Calu3 (cell line): ENCODE results near the gene SH3RF1. TPM values are rescaled to one million over a fixed set of nuclear protein-coding genes. Genes with fewer than 3 reads are reported as not detected.

Experiments used
- BruUV-seq: library from RNA; stranded (reverse); fragments of 400-500 nt; replicated peaks from 2 replicates; lab custom pipeline; 2021; lab: Mats Ljungman, UMichigan
- CTCF ChIA-PET: fragments of 300-600 bp; sonication (Branson Sonifier 250); formaldehyde crosslinking; loops from one replicate; lab custom pipeline; 2022; ENCODE audit warnings: antibody characterized with exemption; lab: Charles Lee
- DNase-seq: peaks from one replicate; pipeline ENCODE4 v3.0.0; 2022
- H3K27ac Mint-ChIP-seq: one replicate; pipeline ENCODE4 v1.8.0; 2022; ENCODE audit warnings: mixed read lengths; ENCODE audit not compliant: unreplicated experiment
- H3K27me3 Mint-ChIP-seq: one replicate; pipeline ENCODE4 v1.8.0; 2022; ENCODE audit warnings: mixed read lengths; ENCODE audit not compliant: unreplicated experiment
- H3K36me3 Mint-ChIP-seq: one replicate; pipeline ENCODE4 v1.8.0; 2022; ENCODE audit warnings: mild to moderate bottlenecking, moderate library complexity, mixed read lengths; ENCODE audit not compliant: insufficient read depth, unreplicated experiment
- H3K4me1 Mint-ChIP-seq: one replicate; pipeline ENCODE4 v1.8.0; 2022; ENCODE audit warnings: mild to moderate bottlenecking, low read depth, mixed read lengths; ENCODE audit not compliant: unreplicated experiment
- H3K4me3 Mint-ChIP-seq: one replicate; pipeline ENCODE4 v1.8.0; 2022; ENCODE audit warnings: mild to moderate bottlenecking, low read depth, moderate library complexity, mixed read lengths; ENCODE audit not compliant: unreplicated experiment
- H3K9me3 Mint-ChIP-seq: one replicate; pipeline ENCODE4 v1.8.0; 2022; ENCODE audit warnings: low read depth, mixed read lengths; ENCODE audit not compliant: unreplicated experiment
- CTCF ChIP-seq: fragments of 200-600 bp; IDR thresholded peaks from one replicate; pipeline ENCODE4 v1.8.0; 2022; ENCODE audit warnings: antibody characterized with exemption; ENCODE audit not compliant: unreplicated experiment
- intact Hi-C: fragments of 100-400 bp; cut with micrococcal nuclease; formaldehyde crosslinking; loops from one replicate; pipeline ENCODE4 v1.10.0; 2022; ENCODE audit not compliant: unreplicated experiment
- total RNA-seq: library from RNA; stranded (reverse); gene quantifications from 2 replicates; pipeline ENCODE4 v1.2.3, GENCODE V29; 2022

Gene SH3RF1
- total RNA-seq, 1 experiment from 2014 or later = 70.1 TPM

- Mint-ChIP-seq H3K9me3 (no peaks in the 10 kb centered on the region), H3K4me3 (no peak overlapping the region), H3K27ac (peak overlapping the region; percentile 37), H3K27me3 (no peaks in the 10 kb centered on the region), H3K36me3 (peaks cover 51% of the 10 kb centered on the region), H3K4me1 (peaks cover 50% of the 10 kb centered on the region)
- intact Hi-C loops = no loop called here
- TF ChIP-seq CTCF = no peak
- CTCF ChIA-PET = no interaction called here
- BruUV-seq = no TSS peak
- no peak for DNase-seq
These were observed 148.3 kb downstream of the SH3RF1 start for GRCh38 chr4:169122422-169122821.

GRCh38 chr4:169121861-169122382, 148.8 kb downstream of the SH3RF1 start:
- no peak for DNase-seq
- Mint-ChIP-seq H3K27ac (peak overlapping the region; percentile 37), H3K4me1 (peaks cover 55% of the 10 kb centered on the region), H3K4me3 (peak overlapping the region; percentile 1), H3K27me3 (no peaks in the 10 kb centered on the region), H3K36me3 (peaks cover 51% of the 10 kb centered on the region), H3K9me3 (no peaks in the 10 kb centered on the region)
- TF ChIP-seq CTCF = no peak
- intact Hi-C loops = no loop called here
- CTCF ChIA-PET = no interaction called here
- no TSS peak for BruUV-seq

GRCh38 chr4:169120624-169121023, 150.1 kb downstream of the SH3RF1 start:
- intact Hi-C loops = no loop called here
- Mint-ChIP-seq H3K9me3 (no peaks in the 10 kb centered on the region), H3K4me1 (peaks cover 58% of the 10 kb centered on the region), H3K36me3 (peaks cover 53% of the 10 kb centered on the region), H3K27ac (no peak overlapping the region), H3K27me3 (no peaks in the 10 kb centered on the region), H3K4me3 (no peak overlapping the region)
- no peak for TF ChIP-seq CTCF
- CTCF ChIA-PET = no interaction called here
- no TSS peak for BruUV-seq
- no peak for DNase-seq

GRCh38 chr4:169119536-169119935, 151.2 kb downstream of the SH3RF1 start:
- H3K27me3 Mint-ChIP-seq = no peaks in the 10 kb centered on the region
- peaks cover 55% of the 10 kb centered on the region for H3K4me1 Mint-ChIP-seq
- CTCF ChIA-PET = interaction anchor here (0.6 kb wide), 2 partner anchors 124 to 130 kb away, joined by 3 to 6 read pairs; no protein-coding TSS in a partner anchor
- peaks cover 64% of the 10 kb centered on the region for H3K36me3 Mint-ChIP-seq
- no peak overlapping the region for H3K27ac Mint-ChIP-seq
- DNase-seq = no peak
- no peaks in the 10 kb centered on the region for H3K9me3 Mint-ChIP-seq
- no peak overlapping the region for H3K4me3 Mint-ChIP-seq
- no TSS peak for BruUV-seq
- no peak for TF ChIP-seq CTCF
- intact Hi-C loops = loop anchor here (5.0 kb wide), 3 partner anchors 47 to 148 kb away; partner anchors contain the start of gene CBR4
